Measurements from ENCODE around the gene NTF3.

NTF3 gene

DNA sequence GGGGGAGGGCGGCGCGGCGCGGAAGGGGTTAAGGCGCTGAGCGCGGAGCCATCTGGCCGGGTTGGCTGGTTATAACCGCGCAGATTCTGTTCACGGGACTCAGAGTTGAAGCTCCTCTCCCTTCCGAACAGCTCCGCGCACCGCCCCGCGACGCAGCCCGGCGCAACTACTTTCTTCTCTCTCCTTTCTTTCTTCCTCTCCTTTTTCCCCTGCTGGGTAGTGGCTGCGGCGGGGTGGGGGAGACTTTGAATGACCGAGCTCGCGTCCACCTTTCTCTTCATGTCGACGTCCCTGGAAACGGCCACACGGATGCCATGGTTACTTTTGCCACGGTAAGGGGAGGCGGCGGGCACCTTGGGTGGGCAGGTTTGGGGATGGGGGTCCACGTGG, at the start of gene NTF3:
NTF3 (plus strand) TSS at position 98 of the 390 bp plus-strand sequence; CDS start at position 315, 217 bp downstream.
- H3K9ac ChIP-seq (ENCODE audit: low read length): no peak within 1 kb of the TSS
- peaks cover 20% of the 10 kb centered on the region for H3K27me3 ChIP-seq (ENCODE audit: control insufficient read depth, insufficient read depth, low read length)
- no peaks in the 10 kb centered on the region for H3K36me3 ChIP-seq (ENCODE audit: control insufficient read depth, insufficient read depth, low read length)
- no peak within 1 kb of the TSS for H3K27ac ChIP-seq (ENCODE audit: low read depth, low read length)
- H3K4me1 ChIP-seq (ENCODE audit: control insufficient read depth, insufficient read depth, low read length): no peaks in the 10 kb centered on the region
- H3K4me3 ChIP-seq (ENCODE audit: low read length): peak within 1 kb of the TSS; percentile 54

DNA sequence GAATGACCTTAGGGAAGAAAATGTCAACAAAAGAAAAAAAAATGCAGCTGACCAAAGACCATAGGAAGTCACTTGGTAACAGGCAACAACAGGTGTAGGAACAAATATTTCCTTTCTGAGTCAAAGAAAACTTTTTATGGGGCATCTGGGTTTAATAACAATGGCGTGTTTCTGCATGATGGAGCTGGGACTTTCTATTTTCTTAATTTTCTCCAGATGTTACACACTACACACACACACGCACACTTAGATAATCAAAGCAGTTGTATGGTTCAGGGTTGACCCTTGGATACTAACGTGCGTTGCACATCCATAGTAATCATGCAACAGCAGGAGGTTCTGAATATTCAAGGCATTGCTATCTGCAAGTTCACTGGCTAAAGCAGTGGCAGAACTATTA, 47.9 kb upstream of the NTF3 start:
- Histone ChIP-seq H3K27me3 (ENCODE audit: control insufficient read depth, insufficient read depth, low read length) (no peaks in the 10 kb centered on the region), H3K27ac (ENCODE audit: low read depth, low read length) (no peak overlapping the region), H3K36me3 (ENCODE audit: control insufficient read depth, insufficient read depth, low read length) (no peaks in the 10 kb centered on the region), H3K4me3 (ENCODE audit: low read length) (no peak overlapping the region), H3K9ac (ENCODE audit: low read length) (no peak overlapping the region), H3K4me1 (ENCODE audit: control insufficient read depth, insufficient read depth, low read length) (no peaks in the 10 kb centered on the region)

DNA sequence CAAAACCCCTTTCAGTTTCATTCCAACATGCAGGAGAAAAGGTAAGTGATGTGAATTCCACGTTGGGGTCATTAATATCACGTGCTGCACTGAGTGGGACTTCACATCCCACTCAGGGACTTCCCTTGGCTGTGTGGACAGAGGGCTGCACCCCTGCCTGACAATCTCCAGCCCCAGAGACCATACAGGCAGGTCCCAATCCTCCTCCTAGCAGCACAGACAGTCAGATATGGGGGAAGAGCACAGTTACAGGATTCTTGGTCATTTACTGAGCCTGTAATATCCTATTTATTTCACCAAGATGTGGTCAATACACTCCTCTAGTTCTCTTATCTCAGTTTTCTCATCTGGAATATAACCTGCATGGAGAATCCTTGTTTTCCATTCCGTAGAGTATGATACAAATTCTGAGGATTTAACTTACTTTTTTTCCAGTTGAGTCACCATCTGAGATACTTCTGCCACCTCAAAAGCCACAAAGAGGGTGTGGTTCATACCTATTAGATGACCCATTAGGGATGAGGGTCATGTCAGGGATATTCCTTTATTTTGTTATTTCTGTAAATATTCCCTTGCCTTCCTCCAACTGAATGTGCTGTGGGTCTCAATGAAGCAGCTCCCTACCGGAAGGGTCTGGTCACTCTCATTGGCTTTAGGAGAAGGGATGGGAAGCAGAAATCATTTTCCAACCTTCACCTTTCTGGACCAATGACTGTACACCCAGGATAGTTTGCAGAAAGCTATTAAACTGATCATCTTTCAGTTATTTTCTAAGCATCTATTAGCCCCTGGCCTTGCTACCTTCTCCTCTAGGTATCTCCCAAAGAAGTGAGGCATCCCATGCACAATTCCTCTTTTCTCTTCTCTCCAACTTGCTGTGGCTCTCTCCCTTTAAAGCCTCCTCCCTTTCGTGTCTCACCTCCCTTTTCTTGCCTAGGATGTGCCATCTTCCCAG, 43.0 kb upstream of the NTF3 start:
- no peaks in the 10 kb centered on the region for H3K36me3 ChIP-seq (ENCODE audit: control insufficient read depth, insufficient read depth, low read length)
- no peaks in the 10 kb centered on the region for H3K4me1 ChIP-seq (ENCODE audit: control insufficient read depth, insufficient read depth, low read length)
- H3K4me3 ChIP-seq (ENCODE audit: low read length): no peak overlapping the region
- H3K27me3 ChIP-seq (ENCODE audit: control insufficient read depth, insufficient read depth, low read length): no peaks in the 10 kb centered on the region
- no peak overlapping the region for H3K9ac ChIP-seq (ENCODE audit: low read length)
- H3K27ac ChIP-seq (ENCODE audit: low read depth, low read length): no peak overlapping the region

DNA sequence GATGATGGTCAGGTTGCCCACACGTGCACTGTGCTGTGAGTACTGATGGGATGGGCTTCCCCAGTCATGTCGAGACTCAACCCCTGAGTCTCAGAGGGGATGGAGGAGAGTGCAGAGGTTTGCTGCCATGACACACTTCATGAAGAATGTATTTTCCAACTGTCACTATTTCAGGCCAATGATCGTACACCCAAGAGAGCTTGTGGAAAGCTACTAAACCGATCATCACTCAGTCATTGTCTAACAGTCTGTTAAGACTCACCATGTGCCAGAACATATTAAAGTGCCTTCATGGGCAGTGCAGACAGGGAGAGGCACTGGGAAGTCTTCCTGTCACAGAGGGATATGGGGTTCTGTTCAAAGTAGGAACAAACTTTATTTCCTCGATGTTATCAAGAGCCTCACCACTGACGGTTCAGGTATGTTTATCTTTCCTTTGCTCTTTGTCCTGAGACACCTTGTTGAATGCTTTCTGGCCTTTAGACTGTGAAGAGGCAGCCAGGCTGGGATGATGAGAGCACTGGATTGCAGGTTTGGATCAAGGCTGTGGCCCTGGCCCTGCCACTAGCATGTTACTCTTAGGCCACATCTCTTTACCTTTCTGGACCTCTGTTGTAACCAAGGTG, 41.6 kb upstream of the NTF3 start:
- H3K27ac ChIP-seq (ENCODE audit: low read depth, low read length): no peak overlapping the region
- no peaks in the 10 kb centered on the region for H3K27me3 ChIP-seq (ENCODE audit: control insufficient read depth, insufficient read depth, low read length)
- H3K9ac ChIP-seq (ENCODE audit: low read length): no peak overlapping the region
- H3K4me3 ChIP-seq (ENCODE audit: low read length): no peak overlapping the region
- H3K4me1 ChIP-seq (ENCODE audit: control insufficient read depth, insufficient read depth, low read length): no peaks in the 10 kb centered on the region
- H3K36me3 ChIP-seq (ENCODE audit: control insufficient read depth, insufficient read depth, low read length): no peaks in the 10 kb centered on the region

DNA sequence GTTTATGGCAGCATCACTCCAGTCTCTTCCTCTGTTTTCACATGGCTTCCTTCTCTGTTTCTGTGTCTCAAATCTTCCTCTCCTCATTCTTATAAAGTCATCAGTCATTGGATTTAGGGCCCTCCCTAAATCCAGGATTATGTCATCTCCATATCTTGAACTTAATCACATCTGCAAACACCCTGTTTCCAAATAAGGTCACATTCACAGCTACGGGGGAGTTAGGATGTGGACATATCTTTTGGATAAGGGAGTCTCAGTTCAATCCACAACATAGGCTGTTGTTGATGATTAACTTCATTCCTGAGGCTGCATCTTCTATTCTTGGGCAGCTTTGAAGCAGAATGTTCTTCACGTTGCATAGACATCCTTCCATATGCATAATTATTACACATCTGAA, 40.3 kb upstream of the NTF3 start:
- no peak overlapping the region for H3K27ac ChIP-seq (ENCODE audit: low read depth, low read length)
- H3K4me1 ChIP-seq (ENCODE audit: control insufficient read depth, insufficient read depth, low read length): no peaks in the 10 kb centered on the region
- H3K36me3 ChIP-seq (ENCODE audit: control insufficient read depth, insufficient read depth, low read length): no peaks in the 10 kb centered on the region

DNA sequence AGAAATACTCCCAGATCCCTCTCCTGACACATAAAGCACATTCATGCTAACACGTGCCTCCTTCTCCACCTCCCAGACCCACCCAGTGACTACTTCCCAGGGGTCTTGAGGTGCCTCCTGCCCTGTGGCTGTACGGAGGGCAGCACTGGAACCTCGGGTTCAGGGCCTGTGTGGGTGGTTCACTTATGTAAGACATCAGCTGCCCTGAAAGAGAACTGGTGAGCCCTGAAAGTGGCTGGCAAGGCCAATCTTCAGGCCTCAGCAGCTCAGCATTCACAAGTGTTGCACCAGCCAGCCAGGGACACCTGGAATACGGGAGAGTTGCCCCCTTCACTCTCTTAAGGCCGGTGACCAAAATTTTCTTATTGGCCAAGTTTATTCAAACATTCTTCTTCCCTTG, 38.9 kb upstream of the NTF3 start:
- H3K27me3 ChIP-seq (ENCODE audit: control insufficient read depth, insufficient read depth, low read length): no peaks in the 10 kb centered on the region
- H3K9ac ChIP-seq (ENCODE audit: low read length): no peak overlapping the region
- H3K4me1 ChIP-seq (ENCODE audit: control insufficient read depth, insufficient read depth, low read length): no peaks in the 10 kb centered on the region
- no peak overlapping the region for H3K4me3 ChIP-seq (ENCODE audit: low read length)
- H3K27ac ChIP-seq (ENCODE audit: low read depth, low read length): no peak overlapping the region
- no peaks in the 10 kb centered on the region for H3K36me3 ChIP-seq (ENCODE audit: control insufficient read depth, insufficient read depth, low read length)

More for the DNA sequence above, 40.3 kb upstream of the NTF3 start:
- Histone ChIP-seq H3K27me3 (ENCODE audit: control insufficient read depth, insufficient read depth, low read length) (no peaks in the 10 kb centered on the region), H3K4me3 (ENCODE audit: low read length) (no peak overlapping the region), H3K9ac (ENCODE audit: low read length) (no peak overlapping the region)

DNA sequence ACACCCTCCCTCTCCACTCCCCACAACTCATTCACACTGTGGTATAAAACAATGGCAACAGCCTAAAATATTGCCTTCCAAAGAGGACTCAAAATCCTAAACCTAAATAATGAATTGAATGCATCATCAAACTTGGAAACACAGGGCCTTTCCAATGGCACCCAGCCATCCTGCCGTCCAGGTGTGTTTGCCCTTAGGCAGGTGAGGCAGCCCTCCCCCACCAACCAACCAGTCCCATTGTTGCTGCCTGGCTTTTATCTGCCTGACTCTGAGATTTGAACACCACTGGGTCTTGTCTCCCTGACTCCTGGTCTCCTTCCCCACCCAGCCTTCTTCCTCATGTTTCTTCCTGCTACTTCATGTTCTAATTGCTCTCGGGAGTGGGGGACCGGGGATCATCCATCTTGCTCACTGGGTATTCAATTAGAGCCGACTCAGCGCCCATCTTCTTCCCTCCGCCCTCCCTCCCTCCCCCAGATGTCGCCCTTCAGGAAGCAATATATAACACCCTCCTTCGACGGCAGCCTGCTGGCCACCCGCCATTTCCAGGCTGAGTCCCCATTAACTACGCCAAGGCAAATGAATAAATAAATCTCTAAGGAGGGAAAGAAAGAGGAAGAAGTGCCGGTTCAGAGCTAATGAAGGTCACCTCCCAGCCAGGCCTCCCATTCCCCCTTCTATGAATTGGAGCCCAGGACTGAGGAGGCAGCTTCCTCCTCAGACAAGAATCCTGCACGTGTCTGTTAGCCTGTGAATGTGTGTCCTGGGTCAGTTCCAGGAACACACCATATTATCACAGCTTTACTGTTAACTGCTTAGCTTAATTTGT, 36.3 kb upstream of the NTF3 start:
- Histone ChIP-seq H3K9ac (ENCODE audit: low read length) (no peak overlapping the region), H3K36me3 (ENCODE audit: control insufficient read depth, insufficient read depth, low read length) (no peaks in the 10 kb centered on the region), H3K27ac (ENCODE audit: low read depth, low read length) (no peak overlapping the region), H3K27me3 (ENCODE audit: control insufficient read depth, insufficient read depth, low read length) (no peaks in the 10 kb centered on the region), H3K4me3 (ENCODE audit: low read length) (no peak overlapping the region), H3K4me1 (ENCODE audit: control insufficient read depth, insufficient read depth, low read length) (no peaks in the 10 kb centered on the region)

DNA sequence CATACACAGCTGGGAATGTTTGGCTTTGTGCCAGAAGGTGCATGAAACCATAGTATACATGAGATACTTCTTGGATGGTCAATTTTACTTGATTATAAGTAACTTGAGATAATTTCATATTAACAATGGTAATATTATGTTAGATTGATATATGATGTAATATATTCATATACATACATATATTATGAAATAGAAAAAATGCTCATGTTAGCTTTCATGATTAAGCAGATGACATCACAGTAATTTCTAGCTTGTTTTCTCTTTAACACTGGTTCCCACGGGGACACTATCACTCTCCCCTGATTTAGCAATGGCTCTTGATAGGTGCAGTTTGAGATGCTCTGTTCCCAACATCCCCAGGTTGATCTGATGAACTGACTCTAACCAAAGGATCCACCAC, 35.4 kb upstream of the NTF3 start:
- H3K9ac ChIP-seq (ENCODE audit: low read length): no peak overlapping the region
- H3K4me1 ChIP-seq (ENCODE audit: control insufficient read depth, insufficient read depth, low read length): no peaks in the 10 kb centered on the region
- no peak overlapping the region for H3K27ac ChIP-seq (ENCODE audit: low read depth, low read length)
- no peaks in the 10 kb centered on the region for H3K27me3 ChIP-seq (ENCODE audit: control insufficient read depth, insufficient read depth, low read length)
- no peaks in the 10 kb centered on the region for H3K36me3 ChIP-seq (ENCODE audit: control insufficient read depth, insufficient read depth, low read length)
- no peak overlapping the region for H3K4me3 ChIP-seq (ENCODE audit: low read length)

DNA sequence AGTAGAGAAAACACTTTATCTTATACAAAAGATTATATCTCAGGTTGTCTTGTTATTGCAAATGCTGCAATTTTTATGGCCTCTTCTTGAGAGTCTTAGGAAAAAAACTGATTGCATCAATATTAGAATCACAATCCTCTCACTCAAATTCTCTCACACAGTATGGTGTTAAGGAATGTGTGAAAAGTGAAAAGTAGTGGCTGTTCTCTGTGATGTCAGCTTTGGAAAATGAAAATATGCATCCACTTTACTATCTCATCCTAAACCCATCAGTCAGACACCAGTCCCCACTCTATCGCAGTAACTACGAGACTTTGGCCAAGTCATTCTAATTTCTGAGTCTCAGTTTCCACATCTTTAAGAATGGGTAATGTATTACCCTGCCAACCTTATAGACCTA, 32.6 kb upstream of the NTF3 start:
- Histone ChIP-seq H3K4me1 (ENCODE audit: control insufficient read depth, insufficient read depth, low read length) (no peaks in the 10 kb centered on the region), H3K4me3 (ENCODE audit: low read length) (no peak overlapping the region), H3K36me3 (ENCODE audit: control insufficient read depth, insufficient read depth, low read length) (no peaks in the 10 kb centered on the region), H3K27me3 (ENCODE audit: control insufficient read depth, insufficient read depth, low read length) (no peaks in the 10 kb centered on the region), H3K27ac (ENCODE audit: low read depth, low read length) (no peak overlapping the region), H3K9ac (ENCODE audit: low read length) (no peak overlapping the region)

DNA sequence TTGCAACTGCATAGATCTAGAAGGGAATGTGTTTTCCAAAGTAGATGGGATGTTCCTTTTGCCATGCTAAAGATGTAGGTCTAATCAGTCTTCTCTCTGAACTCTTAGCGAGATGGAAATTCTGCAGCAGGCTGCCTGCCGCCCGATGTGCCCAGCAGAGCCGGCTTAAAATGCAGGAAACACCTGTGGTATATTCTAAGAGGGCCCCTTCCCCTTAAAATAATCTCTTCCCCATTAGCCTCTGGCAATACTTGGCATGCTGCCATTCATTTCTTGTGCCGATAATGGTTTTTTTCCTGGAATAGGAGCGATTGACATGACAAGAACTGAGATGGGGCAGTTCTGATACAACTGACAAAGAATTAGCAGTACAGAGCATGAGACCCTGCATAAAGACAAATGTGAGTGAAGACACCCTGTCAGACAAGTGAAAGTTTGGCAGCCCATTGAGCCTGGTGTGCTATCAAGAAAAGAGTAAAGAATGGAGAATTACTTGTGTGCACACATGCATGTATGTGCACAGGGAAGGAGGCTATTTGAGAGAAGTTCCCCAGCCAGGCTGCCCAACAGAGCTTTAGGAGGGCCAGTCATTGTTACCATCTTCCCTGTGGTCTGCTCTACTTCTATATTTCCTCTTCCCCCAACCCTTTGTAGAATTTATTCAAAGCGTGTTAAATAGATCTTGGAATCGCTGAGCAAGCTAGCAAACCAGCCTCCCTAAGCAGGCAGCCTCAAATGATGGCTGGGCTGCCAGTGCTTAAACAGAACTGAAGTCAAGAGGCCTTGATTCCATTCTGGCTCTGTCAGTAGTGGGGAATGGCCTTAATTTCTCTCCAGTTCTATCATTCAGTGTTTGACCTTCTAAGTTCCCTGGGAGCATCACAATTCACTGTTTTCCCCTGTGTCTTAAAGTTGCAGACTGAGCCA, 29.6 kb upstream of the NTF3 start:
- Histone ChIP-seq H3K9ac (ENCODE audit: low read length) (no peak overlapping the region), H3K4me1 (ENCODE audit: control insufficient read depth, insufficient read depth, low read length) (no peaks in the 10 kb centered on the region), H3K27ac (ENCODE audit: low read depth, low read length) (no peak overlapping the region), H3K4me3 (ENCODE audit: low read length) (no peak overlapping the region), H3K36me3 (ENCODE audit: control insufficient read depth, insufficient read depth, low read length) (no peaks in the 10 kb centered on the region), H3K27me3 (ENCODE audit: control insufficient read depth, insufficient read depth, low read length) (no peaks in the 10 kb centered on the region)

DNA sequence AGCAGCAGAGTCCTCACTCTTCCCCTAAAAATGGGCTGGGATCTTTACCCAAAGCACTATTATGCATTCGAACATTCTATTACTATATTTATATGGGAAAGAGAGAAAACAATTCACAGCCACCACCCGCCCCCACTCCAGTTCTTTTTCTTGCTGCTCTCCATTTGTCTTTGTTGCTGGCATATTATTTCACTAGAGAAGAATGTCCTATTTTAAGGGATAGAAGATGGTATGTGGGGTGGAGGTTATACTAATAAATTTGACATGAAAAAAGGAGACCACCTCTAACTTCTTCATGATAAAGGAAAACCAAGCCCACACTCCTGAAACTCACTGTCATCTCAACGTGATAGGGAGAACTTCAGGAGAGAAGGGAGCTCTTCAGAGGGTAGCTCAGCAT, 28.5 kb upstream of the NTF3 start:
- no peaks in the 10 kb centered on the region for H3K4me1 ChIP-seq (ENCODE audit: control insufficient read depth, insufficient read depth, low read length)
- no peak overlapping the region for H3K27ac ChIP-seq (ENCODE audit: low read depth, low read length)
- no peak overlapping the region for H3K4me3 ChIP-seq (ENCODE audit: low read length)
- H3K27me3 ChIP-seq (ENCODE audit: control insufficient read depth, insufficient read depth, low read length): no peaks in the 10 kb centered on the region
- no peak overlapping the region for H3K9ac ChIP-seq (ENCODE audit: low read length)
- H3K36me3 ChIP-seq (ENCODE audit: control insufficient read depth, insufficient read depth, low read length): no peaks in the 10 kb centered on the region
